Measurements from ENCODE around the gene KRTAP4-16.
"Not testable (repeated sequence)": the region's sequence is repeated elsewhere in the genome, so short reads cannot be mapped to it uniquely, and the experiment has no call there.

The KRTAP4-16 gene

DNA sequence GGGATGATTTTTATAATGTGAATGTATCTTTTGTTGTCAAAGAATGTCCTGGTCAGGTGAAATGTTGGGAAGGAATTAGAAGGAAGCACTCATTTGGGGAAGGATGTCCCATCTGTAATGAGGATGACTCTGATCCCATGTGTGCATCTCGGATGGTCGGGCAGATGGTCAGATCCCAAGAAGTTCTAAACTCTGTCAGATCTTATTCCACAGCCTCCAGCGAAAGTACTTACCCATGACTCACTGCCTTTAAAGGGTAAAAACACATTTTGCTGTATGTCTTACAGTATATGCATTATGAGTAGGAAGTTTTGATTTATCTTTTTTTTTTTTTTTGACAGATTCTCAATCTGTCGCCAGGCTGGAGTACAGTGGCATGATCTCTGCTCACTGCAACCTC, 16.7 kb upstream of the KRTAP4-16 start:
- DNase-seq: no peak

DNA sequence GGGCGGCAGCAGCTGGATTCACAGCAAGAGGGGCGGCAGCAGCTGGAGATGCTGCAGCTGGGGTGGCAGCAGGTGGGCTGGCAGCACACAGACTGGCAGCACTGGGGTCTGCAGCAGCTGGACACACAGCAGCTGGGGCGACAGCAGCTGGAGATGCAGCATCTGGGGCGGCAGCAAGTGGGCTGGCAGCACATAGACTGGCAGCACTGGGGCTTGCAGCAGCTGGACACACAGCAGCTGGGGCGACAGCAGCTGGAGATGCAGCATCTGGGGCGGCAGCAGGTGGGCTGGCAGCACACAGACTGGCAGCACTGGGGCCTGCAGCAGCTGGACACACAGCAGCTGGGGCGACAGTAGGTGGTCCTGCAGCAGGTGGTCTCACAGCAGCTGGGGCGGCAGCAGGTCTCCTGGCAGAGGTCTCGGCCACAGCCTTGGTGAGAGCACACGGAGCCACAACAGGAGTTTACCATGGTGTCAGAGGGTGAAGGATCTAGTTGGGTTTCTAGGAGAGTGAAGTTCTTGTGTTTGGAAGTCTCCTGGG, 15.9 kb upstream of the KRTAP4-16 start, which contains the start of gene KRTAP4-11:
Gene KRTAP4-11, minus strand, starts transcription at position 528 of the 541 bp plus-strand sequence. Its CDS starts 58 bp downstream, at position 470.
- DNase-seq: not testable (repeated sequence)

- no peak for DNase-seq
Observed at GRCh38 chr17:41116297-41116696, 14.3 kb upstream of the KRTAP4-16 start.

GRCh38 chr17:41111151-41111885, 9.3 kb upstream of the KRTAP4-16 start:
- no peak for DNase-seq

- not testable (repeated sequence) for DNase-seq
Observed at GRCh38 chr17:41108728-41109386, 6.8 kb upstream of the KRTAP4-16 start.

DNA sequence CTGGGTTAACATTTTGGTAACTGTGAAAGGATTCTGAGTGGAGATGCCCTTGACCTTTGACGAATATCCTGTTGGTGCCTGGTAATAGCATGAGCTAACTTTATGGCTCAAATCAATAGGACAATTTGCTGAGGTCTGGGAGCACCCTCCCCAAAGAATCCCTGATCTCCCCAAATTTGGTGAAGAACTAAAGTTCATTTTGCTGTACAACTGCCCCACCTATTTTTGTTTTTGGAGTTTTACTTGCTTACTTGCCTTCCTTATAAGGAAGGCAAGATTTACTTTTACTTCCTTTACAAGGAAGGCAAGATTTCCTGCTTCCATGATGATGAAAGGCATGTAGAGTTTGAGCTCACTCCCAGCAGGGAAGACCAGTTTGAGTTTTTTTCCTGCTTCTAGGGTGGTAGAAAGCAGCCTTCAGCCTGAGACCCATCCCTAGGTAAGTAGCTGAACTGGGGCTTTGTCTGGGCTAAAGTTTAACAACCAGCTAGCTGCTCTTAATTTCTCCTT, 6.0 kb upstream of the KRTAP4-16 start:
- DNase-seq: no peak

GRCh38 chr17:41105347-41105746, 3.3 kb upstream of the KRTAP4-16 start, which contains the start of gene KRTAP4-9:
KRTAP4-9 (plus strand) TSS chr17:41105389; CDS start chr17:41105389, 0 bp downstream.
- DNase-seq: not testable (repeated sequence)

- not testable (repeated sequence) for DNase-seq
Observed at GRCh38 chr17:41104386-41105038, 2.5 kb upstream of the KRTAP4-16 start.

GRCh38 chr17:41103896-41104295, 1.9 kb upstream of the KRTAP4-16 start:
- DNase-seq: no peak

DNA sequence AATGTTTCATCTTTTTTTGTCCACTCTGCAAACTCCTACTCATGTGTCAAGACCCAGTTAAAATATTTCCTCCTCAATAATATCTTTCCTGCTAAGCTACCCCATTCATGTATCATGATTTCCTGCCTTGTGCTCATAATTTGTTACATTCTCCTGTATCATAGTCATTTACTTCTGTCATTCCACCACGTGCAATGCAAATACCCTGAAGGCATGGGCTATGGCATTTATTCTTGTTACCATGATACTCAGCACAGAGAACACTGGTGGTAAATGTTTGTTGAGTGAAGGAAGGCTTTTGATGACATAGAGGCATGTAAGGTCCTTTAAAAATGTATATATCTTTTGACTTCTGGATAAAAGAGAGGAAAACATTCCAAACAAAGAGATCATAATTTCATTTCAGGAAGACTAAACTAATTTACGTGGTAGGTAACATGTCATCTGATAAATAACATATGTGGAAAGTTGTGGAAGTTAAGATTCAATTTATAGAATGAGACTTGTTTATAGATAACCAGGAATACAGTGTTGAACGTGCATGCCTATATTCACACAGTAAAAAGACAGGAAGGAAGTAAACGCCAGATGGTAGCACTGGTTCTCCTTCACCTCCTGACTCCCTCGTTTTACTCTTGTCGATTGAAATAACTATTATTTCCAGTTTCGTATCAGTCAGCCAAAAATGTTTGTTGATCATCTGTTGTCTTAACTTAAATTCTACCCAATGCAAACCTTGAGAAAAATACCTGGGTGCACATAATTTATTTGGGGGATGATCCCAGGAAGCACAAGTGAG, 2.1 kb downstream of the KRTAP4-16 start:
- DNase-seq: not testable (repeated sequence)

DNA sequence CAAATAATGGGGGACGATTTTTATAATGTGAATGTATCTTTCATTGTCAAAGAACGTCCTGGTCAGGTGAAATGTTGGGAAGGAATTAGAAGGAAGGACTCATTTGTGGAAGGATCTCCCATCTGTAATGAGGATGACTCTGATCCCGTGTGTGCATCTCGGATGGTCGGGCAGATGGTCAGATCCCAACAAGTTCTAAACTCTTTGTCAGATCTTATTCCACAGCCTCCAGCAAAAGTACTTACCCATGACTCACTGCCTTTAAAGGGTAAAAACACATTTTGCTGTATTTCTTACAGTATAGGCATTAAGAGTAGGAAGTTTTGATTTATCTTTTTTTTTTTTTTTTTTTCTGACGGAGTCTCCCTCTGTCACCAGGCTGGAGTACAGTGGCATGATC, 3.5 kb downstream of the KRTAP4-16 start:
- no peak for DNase-seq

GRCh38 chr17:41098042-41098441, 4.0 kb downstream of the KRTAP4-16 start, which contains the start of gene KRTAP4-8:
KRTAP4-8 (minus strand) TSS chr17:41098142; CDS start chr17:41098084, 58 bp downstream.
- DNase-seq: no peak

GRCh38 chr17:41096055-41096454, 6.0 kb downstream of the KRTAP4-16 start:
- DNase-seq: no peak

DNA sequence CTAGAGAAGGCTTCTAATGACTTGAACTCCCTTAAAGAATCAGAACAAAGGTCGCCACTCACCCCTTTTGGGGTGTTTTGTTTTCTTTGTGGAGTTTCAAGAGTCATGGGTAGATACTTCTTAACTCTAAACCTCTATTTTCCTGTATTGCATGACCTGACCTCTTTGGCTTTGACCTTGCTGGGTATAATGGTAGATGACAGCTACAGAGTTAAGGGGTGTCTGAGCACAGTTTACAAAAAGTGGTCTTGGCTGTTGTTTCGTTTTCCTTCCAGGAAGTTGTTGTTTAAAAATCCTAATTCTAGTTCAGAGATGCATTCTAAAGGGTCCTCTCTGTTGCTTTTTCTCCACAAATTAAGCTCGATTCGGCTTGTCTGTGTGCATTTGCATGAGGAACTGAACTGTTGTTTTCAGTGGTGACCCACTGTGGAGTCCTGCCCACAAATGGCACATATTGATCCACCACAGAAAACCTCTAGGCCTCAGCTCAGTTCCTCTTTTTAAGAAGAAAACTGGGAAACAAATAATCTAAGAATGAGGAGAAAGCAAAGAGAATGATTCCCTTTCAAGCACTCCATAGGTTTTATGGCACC, 13.2 kb downstream of the KRTAP4-16 start:
- DNase-seq: not testable (repeated sequence)

- DNase-seq: not testable (repeated sequence)
Observed at GRCh38 chr17:41084100-41084856, 17.7 kb downstream of the KRTAP4-16 start, which contains the start of gene KRTAP4-7. KRTAP4-7 (plus strand) TSS chr17:41084150; CDS start chr17:41084207, 57 bp downstream.

DNA sequence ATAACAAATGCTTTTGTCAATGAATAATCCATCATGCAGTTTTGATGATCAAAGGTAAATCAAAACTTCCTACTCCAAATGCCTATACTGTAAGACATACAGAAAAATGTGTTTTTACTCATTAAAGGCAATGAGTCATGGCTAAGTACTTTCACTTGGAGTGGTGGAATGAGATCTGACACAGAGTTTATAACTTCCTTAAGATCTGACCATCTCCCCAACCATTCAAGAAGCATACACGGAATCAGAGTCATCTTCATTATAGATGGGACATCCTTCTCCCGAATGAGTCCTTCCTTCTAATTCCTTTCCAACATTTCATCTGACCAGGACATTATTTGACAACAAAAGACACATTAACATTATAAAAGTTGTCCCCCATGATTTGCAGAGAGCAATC, 18.6 kb downstream of the KRTAP4-16 start:
- not testable (repeated sequence) for DNase-seq

- DNase-seq: no peak
Observed at GRCh38 chr17:41082626-41083025, 19.4 kb downstream of the KRTAP4-16 start.

- no peak for DNase-seq
Observed at GRCh38 chr17:41076788-41077187, 25.2 kb downstream of the KRTAP4-16 start.

DNA sequence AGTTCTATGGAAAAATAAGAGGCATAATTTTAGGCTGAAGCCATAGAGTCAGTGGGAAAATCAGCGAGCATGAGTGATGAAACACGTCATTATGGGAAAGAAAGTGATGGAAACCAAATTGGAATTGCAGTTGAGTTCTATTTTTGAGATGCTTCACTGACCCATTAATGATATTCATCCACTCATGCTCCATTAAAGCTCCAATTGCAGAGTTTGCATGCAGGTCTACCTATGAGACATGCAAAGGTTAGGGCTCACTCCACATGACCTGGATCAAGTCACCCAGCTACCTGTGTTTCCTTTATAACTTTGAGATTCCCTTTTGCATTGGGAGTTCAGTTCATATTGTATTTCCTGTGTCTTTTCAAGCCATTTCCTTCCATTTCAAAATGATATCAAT, 28.3 kb downstream of the KRTAP4-16 start:
- no peak for DNase-seq

GRCh38 chr17:41071606-41072360, 30.2 kb downstream of the KRTAP4-16 start:
- DNase-seq: no peak

Data from activated naive CD4-positive, alpha-beta T cell treated with anti-CD3 and anti-CD28 coated beads, Interleukin-2, amount 50 U/mL, for 16 hours (primary cell).